Measurements from ENCODE around the gene KCNQ5.

DNA sequence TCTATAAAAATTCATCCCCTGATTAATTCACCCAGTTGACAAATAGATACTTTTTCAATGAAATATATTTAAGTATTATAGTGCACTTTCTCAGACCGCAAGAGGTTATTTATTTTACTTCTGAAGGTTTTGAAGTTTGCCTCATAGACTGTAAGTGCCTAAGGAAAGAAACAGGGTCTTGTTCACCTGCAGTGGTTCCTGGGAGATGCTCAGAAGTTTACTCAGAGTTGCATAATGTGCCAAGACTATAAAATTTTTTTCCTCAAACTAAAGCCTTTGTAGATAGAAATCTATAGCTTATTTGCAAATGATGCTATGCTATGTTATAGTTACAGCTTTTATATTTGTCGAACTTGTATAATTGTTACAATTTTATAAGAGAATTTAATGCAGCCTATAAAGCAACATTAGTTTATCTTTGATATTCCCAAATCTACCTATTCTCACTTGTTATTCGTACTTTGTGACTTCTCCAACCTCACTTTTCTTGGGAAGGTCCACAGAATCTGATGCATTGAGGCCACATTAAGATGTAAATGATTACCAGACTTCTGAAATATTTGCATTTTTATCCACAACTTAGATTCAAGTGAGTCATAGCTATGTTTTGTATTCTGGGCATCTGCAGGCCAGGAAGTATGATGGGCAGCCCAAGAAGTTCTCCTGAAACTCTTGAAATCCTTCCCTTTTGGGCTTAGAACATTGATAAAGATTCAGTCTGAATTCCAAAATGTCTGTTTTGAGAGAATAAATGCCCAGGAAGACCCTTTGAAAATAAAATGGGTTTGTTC lies 35.7 kb downstream of the KCNQ5 start:
- no peak for TF ChIP-seq POLR2A (IDR thresholded peaks at IDR 0.05)
- TF ChIP-seq, protein P1, sequence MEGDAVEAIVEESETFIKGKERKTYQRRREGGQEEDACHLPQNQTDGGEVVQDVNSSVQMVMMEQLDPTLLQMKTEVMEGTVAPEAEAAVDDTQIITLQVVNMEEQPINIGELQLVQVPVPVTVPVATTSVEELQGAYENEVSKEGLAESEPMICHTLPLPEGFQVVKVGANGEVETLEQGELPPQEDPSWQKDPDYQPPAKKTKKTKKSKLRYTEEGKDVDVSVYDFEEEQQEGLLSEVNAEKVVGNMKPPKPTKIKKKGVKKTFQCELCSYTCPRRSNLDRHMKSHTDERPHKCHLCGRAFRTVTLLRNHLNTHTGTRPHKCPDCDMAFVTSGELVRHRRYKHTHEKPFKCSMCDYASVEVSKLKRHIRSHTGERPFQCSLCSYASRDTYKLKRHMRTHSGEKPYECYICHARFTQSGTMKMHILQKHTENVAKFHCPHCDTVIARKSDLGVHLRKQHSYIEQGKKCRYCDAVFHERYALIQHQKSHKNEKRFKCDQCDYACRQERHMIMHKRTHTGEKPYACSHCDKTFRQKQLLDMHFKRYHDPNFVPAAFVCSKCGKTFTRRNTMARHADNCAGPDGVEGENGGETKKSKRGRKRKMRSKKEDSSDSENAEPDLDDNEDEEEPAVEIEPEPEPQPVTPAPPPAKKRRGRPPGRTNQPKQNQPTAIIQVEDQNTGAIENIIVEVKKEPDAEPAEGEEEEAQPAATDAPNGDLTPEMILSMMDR (IDR thresholded peaks at IDR 0.05): no peak
